HEK293 (cell line): ENCODE data around the gene LRIG3.

ENCODE experiments used
- BCL11A ChIP-seq: fragments of 450-650 bp; formaldehyde crosslinking; IDR thresholded peaks from 2 replicates; pipeline ENCODE4 v1.5.1; 2016; ENCODE audit warnings: low read depth, missing biosample characterization, missing genetic modification characterization
- BCL6B ChIP-seq: fragments of 450-650 bp; formaldehyde crosslinking; IDR thresholded peaks from 2 replicates; pipeline ENCODE4 v1.5.1; 2017; ENCODE audit warnings: missing biosample characterization, missing genetic modification characterization
- FEZF1 ChIP-seq: fragments of 450-650 bp; formaldehyde crosslinking; IDR thresholded peaks from 2 replicates; pipeline ENCODE4 v1.5.1; 2016; ENCODE audit warnings: missing biosample characterization, missing genetic modification characterization
- GLI2 ChIP-seq: fragments of 450-650 bp; formaldehyde crosslinking; IDR thresholded peaks from 2 replicates; pipeline ENCODE4; 2017; ENCODE audit warnings: missing biosample characterization, missing genetic modification characterization, low read depth, borderline replicate concordance
- IKZF3 ChIP-seq: fragments of 450-650 bp; IDR thresholded peaks from 2 replicates; pipeline ENCODE4 v1.5.0; 2018; ENCODE audit warnings: missing biosample characterization, mild to moderate bottlenecking, missing genetic modification characterization, moderate library complexity
- KLF10 ChIP-seq: fragments of 450-650 bp; IDR thresholded peaks from 2 replicates; pipeline ENCODE4 v1.5.1; 2018; ENCODE audit warnings: missing biosample characterization, mild to moderate bottlenecking, missing genetic modification characterization
- KLF8 ChIP-seq: fragments of 450-650 bp; formaldehyde crosslinking; IDR thresholded peaks from 2 replicates; pipeline ENCODE4 v1.5.1; 2016; ENCODE audit warnings: missing biosample characterization, missing genetic modification characterization
- OVOL3 ChIP-seq: fragments of 450-650 bp; formaldehyde crosslinking; IDR thresholded peaks from 2 replicates; pipeline ENCODE4 v1.5.1; 2016; ENCODE audit warnings: missing biosample characterization, missing genetic modification characterization
- PRDM4 ChIP-seq: fragments of 450-650 bp; formaldehyde crosslinking; IDR thresholded peaks from 2 replicates; pipeline ENCODE4 v1.5.1; 2017; ENCODE audit warnings: missing biosample characterization, missing genetic modification characterization
- REST ChIP-seq: fragments of 450-650 bp; formaldehyde crosslinking; IDR thresholded peaks from 2 replicates; pipeline ENCODE4 v1.5.1; 2016; ENCODE audit warnings: missing biosample characterization, missing genetic modification characterization
- SCRT1 ChIP-seq: fragments of 450-650 bp; formaldehyde crosslinking; IDR thresholded peaks from 2 replicates; pipeline ENCODE4 v1.5.1; 2016; ENCODE audit warnings: missing biosample characterization, missing genetic modification characterization, borderline replicate concordance
- SP7 ChIP-seq: fragments of 450-650 bp; formaldehyde crosslinking; IDR thresholded peaks from 2 replicates; pipeline ENCODE4 v1.5.1; 2016; ENCODE audit warnings: missing biosample characterization, missing genetic modification characterization
- TRIM28 ChIP-seq: IDR thresholded peaks from 2 replicates; pipeline ENCODE4 v1.6.1; 2011; ENCODE audit warnings: low read length, control low read depth, borderline replicate concordance
- WT1 ChIP-seq: fragments of 450-650 bp; formaldehyde crosslinking; IDR thresholded peaks from 2 replicates; pipeline ENCODE4 v1.5.1; 2016; ENCODE audit warnings: missing biosample characterization, missing genetic modification characterization
- ZBTB20 ChIP-seq: fragments of 450-650 bp; formaldehyde crosslinking; IDR thresholded peaks from 2 replicates; pipeline ENCODE4 v1.5.1; 2016; ENCODE audit warnings: missing biosample characterization, missing genetic modification characterization
- ZEB2 ChIP-seq: fragments of 450-650 bp; formaldehyde crosslinking; IDR thresholded peaks from 2 replicates; pipeline ENCODE4 v1.5.1; 2016; ENCODE audit warnings: missing biosample characterization, missing genetic modification characterization
- ZNF311 ChIP-seq: fragments of 450-650 bp; formaldehyde crosslinking; IDR thresholded peaks from 2 replicates; pipeline ENCODE4 v1.5.1; 2017; ENCODE audit warnings: missing biosample characterization, missing genetic modification characterization, borderline replicate concordance
- ZNF391 ChIP-seq: fragments of 450-650 bp; formaldehyde crosslinking; IDR thresholded peaks from 2 replicates; pipeline ENCODE4 v1.5.1; 2016; ENCODE audit warnings: low read depth, missing biosample characterization, missing genetic modification characterization, borderline replicate concordance
- ZNF433 ChIP-seq: fragments of 450-650 bp; formaldehyde crosslinking; IDR thresholded peaks from 2 replicates; pipeline ENCODE4 v1.5.1; 2016; ENCODE audit warnings: missing biosample characterization, missing genetic modification characterization, low read depth
- ZNF529 ChIP-seq: fragments of 450-650 bp; formaldehyde crosslinking; IDR thresholded peaks from 2 replicates; pipeline ENCODE4 v1.5.1; 2017; ENCODE audit warnings: missing genetic modification characterization, missing biosample characterization; ENCODE audit not compliant: insufficient replicate concordance
- ZNF580 ChIP-seq: fragments of 450-650 bp; formaldehyde crosslinking; IDR thresholded peaks from 2 replicates; pipeline ENCODE4 v1.5.1; 2016; ENCODE audit warnings: missing biosample characterization, missing genetic modification characterization
- ZNF596 ChIP-seq: fragments of 450-650 bp; IDR thresholded peaks from 2 replicates; pipeline ENCODE4 v1.5.0; 2018; ENCODE audit warnings: missing biosample characterization, mild to moderate bottlenecking, missing genetic modification characterization, moderate library complexity
- ZNF600 ChIP-seq: fragments of 450-650 bp; formaldehyde crosslinking; IDR thresholded peaks from 2 replicates; pipeline ENCODE4 v1.5.1; 2016; ENCODE audit warnings: missing biosample characterization, missing genetic modification characterization
- ZNF621 ChIP-seq: fragments of 450-650 bp; formaldehyde crosslinking; IDR thresholded peaks from 2 replicates; pipeline ENCODE4 v1.5.1; 2017; ENCODE audit warnings: missing biosample characterization, missing genetic modification characterization
- ZNF626 ChIP-seq: fragments of 450-650 bp; sonication (Bioruptor Pico); formaldehyde crosslinking; IDR thresholded peaks from 2 replicates; pipeline ENCODE4 v1.5.1; 2018; ENCODE audit warnings: missing biosample characterization, missing genetic modification characterization, inconsistent platforms
- ZNF629 ChIP-seq: fragments of 450-650 bp; formaldehyde crosslinking; IDR thresholded peaks from 2 replicates; pipeline ENCODE4 v1.5.1; 2017; ENCODE audit warnings: missing biosample characterization, missing genetic modification characterization
- ZNF660 ChIP-seq: fragments of 450-650 bp; IDR thresholded peaks from 2 replicates; pipeline ENCODE4 v1.5.1; 2018; ENCODE audit warnings: missing biosample characterization, mild to moderate bottlenecking, missing genetic modification characterization
- ZNF692 ChIP-seq: fragments of 450-650 bp; formaldehyde crosslinking; IDR thresholded peaks from 2 replicates; pipeline ENCODE4 v1.5.1; 2016; ENCODE audit warnings: missing biosample characterization, missing genetic modification characterization
- ZNF704 ChIP-seq: fragments of 450-650 bp; formaldehyde crosslinking; IDR thresholded peaks from 2 replicates; pipeline ENCODE4 v1.5.1; 2016; ENCODE audit warnings: missing biosample characterization, missing genetic modification characterization
- ZSCAN23 ChIP-seq: fragments of 450-650 bp; formaldehyde crosslinking; IDR thresholded peaks from 2 replicates; pipeline ENCODE4 v1.5.1; 2016; ENCODE audit warnings: missing biosample characterization, missing genetic modification characterization

The LRIG3 gene

GRCh38 chr12:58917699-58918468 is 2.4 kb downstream of the LRIG3 start (continued):
- TF ChIP-seq BCL11A (tag by site-specific recombination) (peak; percentile 84), ZNF629 (peak; percentile 70; the same call in 1 of the 2 replicates), ZNF596 (tag by site-specific recombination) (peak; percentile 75), KLF10 (tag by site-specific recombination) (peak; percentile 75), ZNF600 (peak; percentile 40; the same call in 1 of the 2 replicates), GLI2 (peak; percentile 81; the same call in 1 of the 2 replicates), SCRT1 (tag by site-specific recombination) (0 out of 2 replicates have a peak, but pooled peaks have one; percentile 11), ZNF311 (no peak), ZSCAN23 (tag by site-specific recombination) (no peak), REST (tag by site-specific recombination) (peak; percentile 83; the same call in 1 of the 2 replicates), ZEB2 (peak; percentile 62), WT1 (peak; percentile 87), FEZF1 (peak; percentile 95), ZNF626 (tag by site-specific recombination) (0 out of 2 replicates have a peak, but pooled peaks have one; percentile 27), ZNF704 (tag by site-specific recombination) (no peak), ZNF580 (tag by site-specific recombination) (no peak), KLF8 (tag by site-specific recombination) (peak; percentile 25; the same call in 1 of the 2 replicates), ZBTB20 (tag by site-specific recombination) (0 out of 2 replicates have a peak, but pooled peaks have one; percentile 23), IKZF3 (peak; percentile 92), OVOL3 (tag by site-specific recombination) (peak; percentile 83), TRIM28 (no peak), SP7 (tag by site-specific recombination) (peak; percentile 87), BCL6B (tag by site-specific recombination) (peak; percentile 45), ZNF621 (no peak), ZNF391 (0 out of 2 replicates have a peak, but pooled peaks have one; percentile 29), PRDM4 (tag by site-specific recombination) (peak; percentile 70), ZNF529 (tag by site-specific recombination) (peak; percentile 13), ZNF692 (tag by site-specific recombination) (no peak), ZNF433 (no peak), ZNF660 (tag by site-specific recombination) (0 out of 2 replicates have a peak, but pooled peaks have one; percentile 22)
